ENCODE data around the gene SCAPER.

SCAPER gene

DNA sequence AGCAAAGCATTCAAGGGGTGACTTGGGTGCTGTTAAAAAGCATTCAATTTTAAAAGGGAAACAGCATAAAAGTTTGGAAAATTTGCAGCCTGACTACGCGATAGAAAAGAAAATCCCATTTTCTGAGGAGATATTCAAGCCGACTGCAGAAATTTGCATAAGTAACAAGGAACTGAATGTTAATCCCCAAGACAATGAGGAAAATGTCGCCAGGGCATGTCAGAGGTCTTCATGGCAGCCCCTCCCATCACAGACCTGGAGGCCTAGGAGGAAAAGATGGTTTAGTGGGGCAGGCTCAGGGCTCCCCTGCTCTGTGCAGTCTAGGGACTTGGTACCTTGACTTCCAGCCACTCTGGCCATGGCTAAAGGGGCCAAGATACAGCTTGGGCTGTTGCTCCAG is 475.5 kb downstream of the SCAPER start:
- H3K27me3 ChIP-seq (ENCODE audit: insufficient read depth, low read depth, severe bottlenecking), result no peaks in the 10 kb centered on the region
- H3K4me3 ChIP-seq (ENCODE audit: low read depth, low read length), result no peak overlapping the region
- no peak overlapping the region for H3K27ac ChIP-seq
- peaks cover 4% of the 10 kb centered on the region for H3K36me3 ChIP-seq
- DNase-seq, result no peak
- TF ChIP-seq, protein P1, sequence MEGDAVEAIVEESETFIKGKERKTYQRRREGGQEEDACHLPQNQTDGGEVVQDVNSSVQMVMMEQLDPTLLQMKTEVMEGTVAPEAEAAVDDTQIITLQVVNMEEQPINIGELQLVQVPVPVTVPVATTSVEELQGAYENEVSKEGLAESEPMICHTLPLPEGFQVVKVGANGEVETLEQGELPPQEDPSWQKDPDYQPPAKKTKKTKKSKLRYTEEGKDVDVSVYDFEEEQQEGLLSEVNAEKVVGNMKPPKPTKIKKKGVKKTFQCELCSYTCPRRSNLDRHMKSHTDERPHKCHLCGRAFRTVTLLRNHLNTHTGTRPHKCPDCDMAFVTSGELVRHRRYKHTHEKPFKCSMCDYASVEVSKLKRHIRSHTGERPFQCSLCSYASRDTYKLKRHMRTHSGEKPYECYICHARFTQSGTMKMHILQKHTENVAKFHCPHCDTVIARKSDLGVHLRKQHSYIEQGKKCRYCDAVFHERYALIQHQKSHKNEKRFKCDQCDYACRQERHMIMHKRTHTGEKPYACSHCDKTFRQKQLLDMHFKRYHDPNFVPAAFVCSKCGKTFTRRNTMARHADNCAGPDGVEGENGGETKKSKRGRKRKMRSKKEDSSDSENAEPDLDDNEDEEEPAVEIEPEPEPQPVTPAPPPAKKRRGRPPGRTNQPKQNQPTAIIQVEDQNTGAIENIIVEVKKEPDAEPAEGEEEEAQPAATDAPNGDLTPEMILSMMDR (IDR thresholded peaks at IDR 0.05; ENCODE audit: low read depth, low read length), result no peak
- peaks cover 3% of the 10 kb centered on the region for H3K9me3 ChIP-seq (ENCODE audit: severe bottlenecking)

DNA sequence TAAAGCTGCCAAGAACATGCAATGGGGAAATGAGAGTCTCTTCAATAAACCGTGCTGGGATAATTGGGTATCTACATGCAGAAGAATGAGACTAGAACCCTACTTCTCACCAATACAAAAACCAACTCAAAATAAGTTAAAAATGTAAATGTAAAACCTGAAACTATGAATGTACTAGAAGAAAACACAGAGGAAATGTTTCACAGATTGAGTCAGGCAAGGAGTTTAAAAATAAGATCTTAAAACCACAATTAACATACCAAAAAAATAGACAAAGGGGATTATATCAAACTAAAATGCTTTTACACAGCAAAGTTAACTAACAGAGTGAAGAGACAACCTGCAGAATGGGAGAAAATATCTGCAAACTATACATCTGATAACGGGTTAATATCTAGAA is 478.2 kb downstream of the SCAPER start:
- Histone ChIP-seq H3K27ac (no peak overlapping the region), H3K9me3 (ENCODE audit: severe bottlenecking) (peaks cover 3% of the 10 kb centered on the region), H3K36me3 (peaks cover 4% of the 10 kb centered on the region), H3K4me3 (ENCODE audit: low read depth, low read length) (no peak overlapping the region), H3K27me3 (ENCODE audit: insufficient read depth, low read depth, severe bottlenecking) (no peaks in the 10 kb centered on the region)
- TF ChIP-seq, protein P1 (IDR thresholded peaks at IDR 0.05; ENCODE audit: low read depth, low read length), result no peak
- DNase-seq, result no peak

DNA sequence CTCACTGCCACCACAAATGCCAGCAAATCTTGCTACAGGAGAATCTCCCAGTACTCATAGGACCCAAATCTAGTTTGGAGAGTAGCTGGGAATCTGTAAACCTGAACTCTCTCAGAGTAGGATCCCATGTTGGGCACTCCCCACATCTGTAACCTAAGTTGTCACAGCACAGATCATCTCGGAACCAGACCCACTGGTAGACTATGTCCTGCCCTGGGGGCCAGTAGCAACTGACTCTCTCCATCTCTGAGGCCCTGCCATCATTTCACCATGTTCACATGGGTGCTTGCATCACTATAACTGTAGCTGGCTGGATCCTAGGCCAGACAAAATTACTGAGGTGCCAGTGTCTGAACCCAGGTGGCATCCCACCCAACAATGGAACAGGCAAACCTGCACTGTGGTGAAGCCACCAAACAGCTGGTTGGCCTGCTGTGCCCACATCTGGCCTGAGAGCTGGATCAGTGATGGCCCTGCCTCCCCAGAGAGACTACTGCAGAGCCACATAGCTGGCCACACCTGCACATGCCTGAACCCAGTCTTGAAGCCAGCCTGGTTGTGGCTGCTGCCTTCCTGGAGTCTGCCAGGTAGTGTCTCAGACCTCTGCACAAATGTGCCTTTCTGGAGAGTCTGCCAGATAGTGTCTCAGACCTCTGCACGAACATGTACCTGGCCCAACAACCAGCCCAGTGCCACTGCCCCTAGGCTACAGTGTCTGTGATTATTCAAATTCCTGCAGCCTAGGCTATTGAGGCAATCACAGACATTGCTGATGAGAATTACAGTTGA is 486.6 kb downstream of the SCAPER start:
- no peak for DNase-seq
- TF ChIP-seq, protein P1 (IDR thresholded peaks at IDR 0.05; ENCODE audit: low read depth, low read length), result no peak
- H3K4me3 ChIP-seq (ENCODE audit: low read depth, low read length), result no peak overlapping the region
- H3K36me3 ChIP-seq, result no peaks in the 10 kb centered on the region
- H3K27me3 ChIP-seq (ENCODE audit: insufficient read depth, low read depth, severe bottlenecking), result no peaks in the 10 kb centered on the region
- peaks cover 4% of the 10 kb centered on the region for H3K9me3 ChIP-seq (ENCODE audit: severe bottlenecking)
- H3K27ac ChIP-seq, result no peak overlapping the region

DNA sequence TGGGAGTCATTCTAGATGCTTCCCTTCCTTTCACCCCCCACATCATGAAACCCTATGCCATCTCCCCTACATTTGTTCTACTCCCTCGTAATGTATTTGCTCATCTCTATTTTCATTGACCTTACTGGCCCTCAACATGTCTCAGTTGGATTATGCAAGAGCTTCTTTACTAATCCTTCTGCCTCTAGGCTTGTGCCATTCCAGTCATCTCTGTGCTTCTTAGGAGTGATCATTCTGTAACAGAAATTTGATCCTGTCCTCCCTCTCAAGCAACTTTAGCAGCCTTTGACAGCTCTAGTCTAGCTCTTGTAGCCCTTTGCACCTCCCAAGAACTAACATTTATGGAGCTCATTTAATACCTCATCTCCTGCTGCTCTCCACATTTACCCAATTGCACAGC is 503.9 kb downstream of the SCAPER start:
- H3K27ac ChIP-seq, result no peak overlapping the region; the same call in 1 of the 2 replicates
- H3K36me3 ChIP-seq, result peaks cover 11% of the 10 kb centered on the region
- peak; percentile 15 for DNase-seq
- no peaks in the 10 kb centered on the region for H3K9me3 ChIP-seq (ENCODE audit: severe bottlenecking)
- H3K27me3 ChIP-seq (ENCODE audit: insufficient read depth, low read depth, severe bottlenecking), result no peaks in the 10 kb centered on the region
- TF ChIP-seq, protein P1 (IDR thresholded peaks at IDR 0.05; ENCODE audit: low read depth, low read length), result no peak
- no peak overlapping the region for H3K4me3 ChIP-seq (ENCODE audit: low read depth, low read length)

DNA sequence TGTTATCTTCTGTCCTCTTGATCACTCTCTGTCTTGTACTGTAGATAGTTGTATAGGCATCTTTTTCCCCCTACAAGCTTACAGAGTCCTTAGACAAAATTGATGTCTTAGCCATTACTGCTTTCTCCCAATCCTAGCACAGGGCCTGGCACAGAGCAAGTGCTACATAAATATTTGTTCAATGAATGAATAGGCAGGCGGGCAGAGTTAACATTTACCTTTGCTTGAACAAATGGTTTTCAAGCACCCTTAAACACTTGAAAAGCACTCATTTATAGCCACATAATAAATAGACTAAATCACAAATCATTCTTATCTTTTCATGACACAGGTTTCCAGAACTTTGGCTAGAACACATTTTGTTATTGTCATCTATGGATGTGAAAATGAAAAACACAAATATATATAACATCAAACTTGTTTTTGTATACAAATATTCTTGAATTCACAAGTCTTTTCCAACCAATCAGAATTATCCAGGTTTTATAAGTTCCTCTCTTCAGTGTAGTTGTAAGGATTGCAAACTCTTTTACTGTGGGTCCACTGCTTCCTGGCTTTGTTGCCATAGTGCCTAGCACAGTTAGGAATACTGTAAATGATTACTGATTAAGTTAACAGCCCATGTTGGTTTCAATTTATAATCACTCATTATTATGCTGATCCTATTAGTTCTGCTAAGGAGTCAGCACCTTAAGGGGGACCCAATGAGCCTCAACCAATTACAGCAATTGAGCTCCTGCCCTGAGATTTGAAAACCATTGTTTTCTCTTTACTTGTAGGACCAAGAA is 506.6 kb downstream of the SCAPER start:
- Histone ChIP-seq H3K9me3 (ENCODE audit: severe bottlenecking) (no peaks in the 10 kb centered on the region), H3K27ac (no peak overlapping the region), H3K4me3 (ENCODE audit: low read depth, low read length) (no peak overlapping the region), H3K27me3 (ENCODE audit: insufficient read depth, low read depth, severe bottlenecking) (no peaks in the 10 kb centered on the region), H3K36me3 (peaks cover 11% of the 10 kb centered on the region)
- TF ChIP-seq, protein P1 (IDR thresholded peaks at IDR 0.05; ENCODE audit: low read depth, low read length), result no peak
- DNase-seq, result no peak
